H9 (cell line): ENCODE data around the gene NUDT21. TPM values are rescaled to one million over a fixed set of nuclear protein-coding genes. Genes with fewer than 3 reads are reported as not detected.

Experiments used
- DNase-seq: peaks from one replicate; pipeline ENCODE4 v3.0.0-alpha.2; 2017
- H2AFZ ChIP-seq: one replicate; pipeline ENCODE4 v1.6.1; 2013; ENCODE audit warnings: mild to moderate bottlenecking, low read length, control low read depth, moderate library complexity
- H2AK5ac ChIP-seq: 2 replicates; pipeline ENCODE4 v1.6.1; 2013; ENCODE audit warnings: low read length, control low read depth, mixed read lengths; ENCODE audit not compliant: insufficient read length
- H2BK120ac ChIP-seq: one replicate; pipeline ENCODE4 v1.6.1; 2013; ENCODE audit warnings: low read depth, mild to moderate bottlenecking, low read length, control low read depth, inconsistent platforms; ENCODE audit not compliant: poor library complexity, severe bottlenecking
- H2BK12ac ChIP-seq: 2 replicates; pipeline ENCODE4 v1.6.1; 2013; ENCODE audit warnings: low read length, control low read depth, mixed read lengths, low read depth; ENCODE audit not compliant: insufficient read length
- H2BK15ac ChIP-seq: 2 replicates; pipeline ENCODE4 v1.6.1; 2013; ENCODE audit warnings: low read depth, low read length, control low read depth
- H2BK20ac ChIP-seq: one replicate; pipeline ENCODE4 v1.6.1; 2013; ENCODE audit warnings: low read depth, mild to moderate bottlenecking, low read length, control low read depth, inconsistent platforms; ENCODE audit not compliant: poor library complexity, severe bottlenecking
- H2BK5ac ChIP-seq: 2 replicates; pipeline ENCODE4 v1.6.1; 2013; ENCODE audit warnings: low read length, control low read depth, mixed read lengths; ENCODE audit not compliant: insufficient read length
- H3K14ac ChIP-seq: 2 replicates; pipeline ENCODE4 v1.6.1; 2013; ENCODE audit warnings: low read length, control low read depth; ENCODE audit not compliant: insufficient read depth
- H3K18ac ChIP-seq: 2 replicates; pipeline ENCODE4 v1.6.1; 2013; ENCODE audit warnings: low read depth, mild to moderate bottlenecking, mixed read lengths, low read length, control low read depth; ENCODE audit not compliant: insufficient read length
- H3K23ac ChIP-seq: 2 replicates; pipeline ENCODE4 v1.6.1; 2013; ENCODE audit warnings: low read length, control low read depth, mixed read lengths, low read depth; ENCODE audit not compliant: insufficient read length
- H3K23me2 ChIP-seq: 2 replicates; pipeline ENCODE4 v1.6.1; 2013; ENCODE audit warnings: low read depth, mild to moderate bottlenecking, mixed read lengths, low read length, control low read depth; ENCODE audit not compliant: insufficient read length, poor library complexity, severe bottlenecking
- H3K27ac ChIP-seq: 2 replicates; pipeline ENCODE4 v1.5.1; 2013; ENCODE audit warnings: low read length, control low read depth, mixed read lengths, low read depth; ENCODE audit not compliant: insufficient read length
- H3K27me3 ChIP-seq: 2 replicates; pipeline ENCODE4 v1.6.1; 2013; ENCODE audit warnings: low read length, control low read depth, inconsistent platforms; ENCODE audit not compliant: insufficient read depth
- H3K4ac ChIP-seq: 2 replicates; pipeline ENCODE4 v1.6.1; 2013; ENCODE audit warnings: low read depth, mild to moderate bottlenecking, control low read depth, inconsistent platforms, low read length, moderate library complexity
- H3K4me1 ChIP-seq: 2 replicates; pipeline ENCODE4 v1.6.1; 2013; ENCODE audit warnings: low read length, control low read depth, inconsistent platforms; ENCODE audit not compliant: insufficient read depth
- H3K4me2 ChIP-seq: 2 replicates; pipeline ENCODE4 v1.6.1; 2013; ENCODE audit warnings: low read length, control low read depth, mixed read lengths; ENCODE audit not compliant: insufficient read length, insufficient read depth
- H3K56ac ChIP-seq: 2 replicates; pipeline ENCODE4 v1.6.1; 2013; ENCODE audit warnings: low read depth, mild to moderate bottlenecking, mixed read lengths, low read length, control low read depth; ENCODE audit not compliant: insufficient read length
- H3K79me1 ChIP-seq: 2 replicates; pipeline ENCODE4 v1.6.1; 2013; ENCODE audit warnings: low read depth, mild to moderate bottlenecking, moderate library complexity, low read length, control low read depth, inconsistent platforms; ENCODE audit not compliant: insufficient read depth, poor library complexity, severe bottlenecking
- H3K79me2 ChIP-seq: 2 replicates; pipeline ENCODE4 v1.6.1; 2013; ENCODE audit warnings: low read length, control low read depth, inconsistent platforms; ENCODE audit not compliant: insufficient read depth
- H3K9ac ChIP-seq: 2 replicates; pipeline ENCODE4 v1.6.1; 2013; ENCODE audit warnings: low read length, control low read depth, mixed read lengths; ENCODE audit not compliant: insufficient read length; ENCODE audit errors: extremely low read depth
- H3K9me3 ChIP-seq: one replicate; pipeline ENCODE4 v1.6.1; 2013; ENCODE audit warnings: low read depth, low read length, inconsistent platforms; ENCODE audit not compliant: control insufficient read depth
- H3T11ph ChIP-seq: one replicate; pipeline ENCODE4 v1.6.1; 2013; ENCODE audit warnings: mild to moderate bottlenecking, low read length, control low read depth, inconsistent platforms
- H4K20me1 ChIP-seq: one replicate; pipeline ENCODE4 v1.6.1; 2013; ENCODE audit not compliant: control insufficient read depth, insufficient read length, insufficient read depth
- H4K5ac ChIP-seq: 2 replicates; pipeline ENCODE4 v1.6.1; 2013; ENCODE audit warnings: low read depth, mild to moderate bottlenecking, mixed read lengths, low read length, control low read depth; ENCODE audit not compliant: insufficient read length
- H4K8ac ChIP-seq: replicated peaks from 2 replicates; pipeline ENCODE4 v1.6.1; 2013; ENCODE audit warnings: low read length, control low read depth, mixed read lengths, low read depth; ENCODE audit not compliant: insufficient read length
- H4K91ac ChIP-seq: 2 replicates; pipeline ENCODE4 v1.6.1; 2013; ENCODE audit warnings: low read depth, mild to moderate bottlenecking, moderate library complexity, mixed read lengths, low read length, control low read depth; ENCODE audit not compliant: insufficient read length
- H3K27ac Mint-ChIP-seq, 3 experiments: 2 replicates in 2 of 3; 3 replicates in 1 of 3; pipeline ENCODE4 v1.8.0; 2020 to 2021; ENCODE audit warnings: mixed read lengths in 3 of 3, mild to moderate bottlenecking in 1 of 3, moderate library complexity in 1 of 3
- H3K27me3 Mint-ChIP-seq: 2 replicates; pipeline ENCODE4 v1.8.0; 2021; ENCODE audit warnings: low read depth, mild to moderate bottlenecking, moderate library complexity, mixed read lengths
- H3K36me3 Mint-ChIP-seq, 3 experiments: 2 replicates in 2 of 3; 3 replicates in 1 of 3; pipeline ENCODE4 v1.8.0; 2020 to 2021; ENCODE audit warnings: low read depth in 3 of 3, mixed read lengths in 3 of 3; ENCODE audit not compliant: insufficient read depth in 1 of 3
- H3K4me1 Mint-ChIP-seq, 2 experiments: 2 replicates each; pipeline ENCODE4 v1.8.0; 2020; ENCODE audit warnings: mixed read lengths in 2 of 2
- H3K4me3 Mint-ChIP-seq, 2 experiments: 2 replicates in 1 of 2; 3 replicates in 1 of 2; pipeline ENCODE4 v1.8.0; 2020 to 2021; ENCODE audit warnings: mild to moderate bottlenecking in 2 of 2, mixed read lengths in 2 of 2, moderate library complexity in 1 of 2
- H3K9me3 Mint-ChIP-seq, 2 experiments: 2 replicates in 1 of 2; 3 replicates in 1 of 2; pipeline ENCODE4 v1.8.0; 2020; ENCODE audit warnings: mild to moderate bottlenecking in 2 of 2, mixed read lengths in 2 of 2, moderate library complexity in 1 of 2
- WGBS: extraction: QIAGEN DNeasy Blood & Tissue Kit; methylation state at CpG from one replicate; pipeline ENCODE4 v1.1.7; 2013; ENCODE audit warnings: missing lambda C conversion rate, low lambda C conversion rate, mixed read lengths; ENCODE audit not compliant: insufficient read length; ENCODE audit errors: extremely low coverage; 5-methylcytosine and 5-hydroxymethylcytosine counted together
- total RNA-seq: library from RNA; stranded (reverse); gene quantifications from 2 replicates; pipeline ENCODE4 v1.2.1, GENCODE V29; 2021
- TF ChIP-seq, protein P1 (sequence below): fragments of 200-600 bp; sonication (generic); conservative IDR thresholded peaks from 3 replicates; pipeline ENCODE4 v1.8.0; 2021; ENCODE audit warnings: antibody characterized with exemption, mild to moderate bottlenecking

NUDT21 gene
- total RNA-seq, 1 experiment from 2014 or later = 276 TPM

DNA sequence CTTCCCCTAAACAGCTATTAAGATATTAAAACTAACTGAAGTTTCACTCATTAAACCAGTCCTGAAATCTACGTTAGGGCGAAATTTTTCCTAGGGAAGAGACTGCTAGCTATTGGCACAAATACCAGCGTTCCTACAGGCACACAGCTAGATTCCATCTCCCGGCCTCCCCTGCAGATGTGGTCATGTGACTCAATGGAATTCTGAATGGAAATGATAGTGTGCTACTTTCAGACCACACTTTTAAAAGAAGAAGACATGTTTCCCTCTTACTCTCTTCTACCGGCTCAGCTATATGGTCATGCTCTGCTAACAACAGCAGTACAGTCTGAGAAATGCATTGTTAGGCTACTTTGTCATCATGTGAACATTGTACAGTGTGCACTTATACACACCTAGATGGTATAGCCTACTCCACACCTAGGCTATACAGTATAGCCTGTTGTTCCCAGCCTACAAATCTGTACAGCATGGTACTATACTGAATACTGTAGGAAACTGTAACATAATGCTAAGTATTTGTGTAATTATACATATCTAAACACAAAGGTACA is 31.6 kb upstream of the NUDT21 start:
- Histone ChIP-seq H3K23ac (no peak overlapping the region), H3K79me2 (no peaks in the 10 kb centered on the region), H3K4me1 (no peaks in the 10 kb centered on the region), H2BK120ac (no peak overlapping the region), H3K4me2 (no peak overlapping the region), H2AFZ (no peak overlapping the region), H2AK5ac (no peak overlapping the region), H4K91ac (no peak overlapping the region), H2BK15ac (no peak overlapping the region), H3K14ac (no peak overlapping the region), H3K27me3 (no peaks in the 10 kb centered on the region), H2BK5ac (no peak overlapping the region), H3T11ph (no peak overlapping the region), H3K4ac (no peak overlapping the region), H3K27ac (no peak overlapping the region), H3K79me1 (no peaks in the 10 kb centered on the region), H3K18ac (no peak overlapping the region), H4K5ac (no peak overlapping the region), H2BK12ac (no peak overlapping the region), H4K20me1 (peaks cover 2% of the 10 kb centered on the region), H2BK20ac (no peak overlapping the region), H3K9me3 (no peaks in the 10 kb centered on the region), H3K9ac (no peak overlapping the region), H3K56ac (no peak overlapping the region), H3K23me2 (no peaks in the 10 kb centered on the region), H4K8ac (no peak overlapping the region)
- WGBS = no CpG with 5 or more reads among the region's 5 CpGs
- Mint-ChIP-seq H3K9me3 (no peaks in the 10 kb centered on the region), H3K4me1 (peaks cover 5% of the 10 kb centered on the region in 2 experiments), H3K27me3 (no peaks in the 10 kb centered on the region), H3K36me3 (peaks cover 0 to 12% (median 3%) of the 10 kb centered on the region in 3 experiments; a peak in 5 of 7 replicates), H3K27ac (no peak overlapping the region), H3K4me3 (no peak overlapping the region)
- DNase-seq = no peak
- TF ChIP-seq, protein P1, sequence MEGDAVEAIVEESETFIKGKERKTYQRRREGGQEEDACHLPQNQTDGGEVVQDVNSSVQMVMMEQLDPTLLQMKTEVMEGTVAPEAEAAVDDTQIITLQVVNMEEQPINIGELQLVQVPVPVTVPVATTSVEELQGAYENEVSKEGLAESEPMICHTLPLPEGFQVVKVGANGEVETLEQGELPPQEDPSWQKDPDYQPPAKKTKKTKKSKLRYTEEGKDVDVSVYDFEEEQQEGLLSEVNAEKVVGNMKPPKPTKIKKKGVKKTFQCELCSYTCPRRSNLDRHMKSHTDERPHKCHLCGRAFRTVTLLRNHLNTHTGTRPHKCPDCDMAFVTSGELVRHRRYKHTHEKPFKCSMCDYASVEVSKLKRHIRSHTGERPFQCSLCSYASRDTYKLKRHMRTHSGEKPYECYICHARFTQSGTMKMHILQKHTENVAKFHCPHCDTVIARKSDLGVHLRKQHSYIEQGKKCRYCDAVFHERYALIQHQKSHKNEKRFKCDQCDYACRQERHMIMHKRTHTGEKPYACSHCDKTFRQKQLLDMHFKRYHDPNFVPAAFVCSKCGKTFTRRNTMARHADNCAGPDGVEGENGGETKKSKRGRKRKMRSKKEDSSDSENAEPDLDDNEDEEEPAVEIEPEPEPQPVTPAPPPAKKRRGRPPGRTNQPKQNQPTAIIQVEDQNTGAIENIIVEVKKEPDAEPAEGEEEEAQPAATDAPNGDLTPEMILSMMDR = no peak
